ENCODE results near the gene QSOX1.

Gene QSOX1

GRCh38 chr1:180235502-180236239, 81.0 kb downstream of the QSOX1 start:
- DNase-seq, result no peak

- DNase-seq, result no peak
Measured at GRCh38 chr1:180236698-180237509, 82.2 kb downstream of the QSOX1 start.

- DNase-seq, result no peak
Measured at GRCh38 chr1:180237869-180238476, 83.3 kb downstream of the QSOX1 start.

- DNase-seq, result no peak
Measured at GRCh38 chr1:180238675-180239074, 84.0 kb downstream of the QSOX1 start.

GRCh38 chr1:180239145-180240096, 84.8 kb downstream of the QSOX1 start:
- DNase-seq, result no peak

GRCh38 chr1:180241716-180242544, 87.3 kb downstream of the QSOX1 start:
- no peak for DNase-seq

- no peak for DNase-seq
Measured at GRCh38 chr1:180243517-180244221, 89.0 kb downstream of the QSOX1 start.

GRCh38 chr1:180244840-180245239, 90.2 kb downstream of the QSOX1 start:
- no peak for DNase-seq

GRCh38 chr1:180246579-180246978, 91.9 kb downstream of the QSOX1 start:
- DNase-seq, result no peak

- no peak for DNase-seq
Measured at GRCh38 chr1:180247061-180247460, 92.4 kb downstream of the QSOX1 start.

- DNase-seq, result no peak
Measured at GRCh38 chr1:180247580-180247979, 92.9 kb downstream of the QSOX1 start.

GRCh38 chr1:180248176-180248575, 93.5 kb downstream of the QSOX1 start:
- DNase-seq, result no peak

- DNase-seq, result no peak
Measured at GRCh38 chr1:180248731-180249681, 94.3 kb downstream of the QSOX1 start.

- no peak for DNase-seq
Measured at GRCh38 chr1:180249725-180250498, 95.2 kb downstream of the QSOX1 start.

GRCh38 chr1:180250499-180250770, 95.8 kb downstream of the QSOX1 start:
- DNase-seq, result no peak

GRCh38 chr1:180250883-180251509, 96.3 kb downstream of the QSOX1 start:
- no peak for DNase-seq

- DNase-seq, result no peak
Measured at GRCh38 chr1:180251526-180252305, 97.0 kb downstream of the QSOX1 start.
